Measurements from ENCODE around the gene MRPS27. TPM values are rescaled to one million over a fixed set of nuclear protein-coding genes. Genes with fewer than 3 reads are reported as not detected.

The MRPS27 gene
- total and polyA plus RNA-seq, 2 of the 13 experiments (the other 11 are each of a cell fraction or from before 2014, with no cell fraction given) = 71.8 to 115 TPM

DNA sequence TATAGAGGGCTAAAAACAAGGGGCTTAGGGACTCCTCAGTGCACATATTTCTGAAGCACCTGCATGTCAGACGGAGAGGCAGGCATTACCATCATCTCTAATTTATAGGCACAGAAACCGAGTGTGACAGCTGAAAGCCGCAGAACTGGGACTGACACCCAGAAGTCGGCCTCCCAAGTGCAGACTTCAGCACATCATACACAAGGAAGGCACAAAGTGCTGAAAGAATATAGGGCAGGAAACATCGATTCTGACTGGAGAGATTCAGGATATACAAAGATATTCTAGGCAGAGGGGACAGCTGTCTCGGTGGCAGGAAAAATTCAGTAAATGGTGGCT is 11.2 kb downstream of the MRPS27 start:
- H3K4me2 ChIP-seq (ENCODE audit: low read depth, low read length) = peak overlapping the region; percentile 45
- H3K4me3 ChIP-seq (replicated peaks in 1 of 3; ENCODE audit: insufficient read depth in 1 of 3, low read depth in 2 of 3, low read length in 3 of 3) = no peak overlapping the region
- H3K79me2 ChIP-seq (ENCODE audit: insufficient read depth, low read length) = peaks cover 39% of the 10 kb centered on the region
- H3K36me3 ChIP-seq (replicated peaks in 1 of 2; ENCODE audit: control insufficient read depth in 1 of 2, insufficient read depth in 2 of 2, low read length in 2 of 2) = peaks cover 4 to 37% of the 10 kb centered on the region in 2 experiments
- WGBS (ENCODE audit: low lambda C conversion rate) = 86% methylated on average over 6 of the region's 6 CpGs
- H3K27me3 ChIP-seq (ENCODE audit: control insufficient read depth in 1 of 2, insufficient read depth in 2 of 2, low read length in 2 of 2) = no peaks in the 10 kb centered on the region
- H3K4me1 ChIP-seq (ENCODE audit: insufficient read depth, low read length) = peaks cover 47% of the 10 kb centered on the region
- FAIRE-seq (no peak), DNase-seq (ENCODE audit: low spot score) (no peak), ATAC-seq (no peak)
- no peak overlapping the region for H2AFZ ChIP-seq (ENCODE audit: low read length)
- BruUV-seq (replicated peaks) = no TSS peak
- in situ Hi-C loops (cut with HindIII; ENCODE audit: extremely low pct_ligation_motif_present, low pct_unique_long_range_greater_than_20kb) (loop anchor here (5.0 to 25.0 kb wide), 2 partner anchors 172 to 522 kb away; no protein-coding TSS in a partner anchor), intact Hi-C loops (cut with micrococcal nuclease; ENCODE audit: unreplicated experiment) (loop anchor here (1.0 to 2.0 kb wide), 5 partner anchors 14 to 531 kb away; no protein-coding TSS in a partner anchor)
- H3K27ac ChIP-seq (ENCODE audit: extremely low read length, insufficient read depth, low read length) = peak overlapping the region; percentile 98
- peak overlapping the region; percentile 45 for H3K9ac ChIP-seq (ENCODE audit: insufficient read depth, low read depth, low read length)
- POLR2A ChIA-PET = interaction anchor here (0.7 to 2.8 kb wide), 12 partner anchors 10 to 62 kb away, joined by 3 to 60 read pairs (median 5); partner anchors contain the start of genes MRPS27 and PTCD2
- no peak for TF ChIP-seq ZNF574 (CRISPR knock-in tag; IDR thresholded peaks at IDR 0.05)
- TF ChIP-seq MTERF4 (CRISPR knock-in tag; IDR thresholded peaks at IDR 0.05) = 0 out of 2 replicates have a peak, but pooled peaks have one; percentile 20
- 0 out of 2 replicates have a peak, but pooled peaks have one; percentile 44 for TF ChIP-seq ZNF790 (CRISPR knock-in tag; IDR thresholded peaks at IDR 0.05; ENCODE audit: borderline replicate concordance)
- H3K9me3 ChIP-seq (ENCODE audit: low read length) = no peaks in the 10 kb centered on the region
- no peaks in the 10 kb centered on the region for H4K20me1 ChIP-seq (ENCODE audit: insufficient read depth, low read length)
- CTCF ChIA-PET (ENCODE audit: low intra/inter-chr PET ratio, low total read pairs) = interaction anchor here (1.7 kb wide), 1 partner anchor 171 kb away, joined by 15 read pairs; no protein-coding TSS in a partner anchor

Measured in HepG2 (cell line).